Testis (tissue), 2 donors: ENCODE data around the gene PXYLP1.

Source experiments
- POLR2A ChIP-seq: fragments of 450-650 bp; IDR thresholded peaks from one replicate; pipeline ENCODE4 v1.6.1; 2017; ENCODE audit warnings: antibody characterized with exemption, mild to moderate bottlenecking, moderate library complexity
- TF ChIP-seq, protein P1 (sequence below), 3 experiments: fragments of 450-650 bp in 2 of 3; fragments of 200-600 bp in 1 of 3; sonication (generic) in 1 of 3; IDR thresholded peaks; one replicate each; pipeline ENCODE4 v1.5.1; 2016 to 2019; ENCODE audit warnings: antibody characterized with exemption in 3 of 3, mild to moderate bottlenecking in 2 of 3, moderate library complexity in 1 of 3

DNA sequence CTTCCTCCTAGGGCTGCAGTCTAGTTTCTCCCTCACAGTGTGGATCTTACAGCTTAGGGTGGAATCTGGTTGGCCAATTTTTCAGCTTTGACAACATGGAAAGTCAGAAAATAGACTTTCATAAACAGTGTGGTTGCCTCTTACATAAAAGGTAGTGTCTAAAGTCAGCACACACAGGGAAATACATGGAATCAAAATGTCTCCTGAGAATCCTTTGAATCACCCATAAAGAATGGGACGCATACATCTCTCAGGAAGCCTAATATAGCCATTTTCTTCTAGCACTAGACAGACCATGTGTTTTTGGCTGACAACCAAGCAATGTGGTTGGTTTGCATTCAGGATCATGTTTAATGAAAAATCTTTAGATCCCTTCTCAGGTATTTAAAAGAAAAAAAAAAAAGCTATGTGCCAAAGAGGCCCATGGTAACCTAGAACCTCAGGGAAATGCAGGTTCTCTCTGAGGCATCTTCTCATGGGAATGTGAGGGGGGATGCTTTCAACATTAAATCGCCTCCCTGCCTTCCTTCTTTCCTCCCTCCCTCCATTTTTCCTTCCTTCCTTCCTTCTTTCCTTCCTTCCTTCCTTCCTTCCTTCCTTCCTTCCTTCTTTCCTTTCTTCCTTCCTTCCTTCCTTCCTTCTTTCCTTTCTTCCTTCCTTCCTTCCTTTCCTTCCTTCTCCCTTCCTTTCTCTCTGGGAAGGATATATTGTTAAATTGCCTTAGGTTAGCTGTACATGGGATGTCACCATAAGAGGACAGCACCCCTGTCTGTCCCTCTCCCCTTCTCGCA lies 102.4 kb downstream of the PXYLP1 start:
- TF ChIP-seq, protein P1, sequence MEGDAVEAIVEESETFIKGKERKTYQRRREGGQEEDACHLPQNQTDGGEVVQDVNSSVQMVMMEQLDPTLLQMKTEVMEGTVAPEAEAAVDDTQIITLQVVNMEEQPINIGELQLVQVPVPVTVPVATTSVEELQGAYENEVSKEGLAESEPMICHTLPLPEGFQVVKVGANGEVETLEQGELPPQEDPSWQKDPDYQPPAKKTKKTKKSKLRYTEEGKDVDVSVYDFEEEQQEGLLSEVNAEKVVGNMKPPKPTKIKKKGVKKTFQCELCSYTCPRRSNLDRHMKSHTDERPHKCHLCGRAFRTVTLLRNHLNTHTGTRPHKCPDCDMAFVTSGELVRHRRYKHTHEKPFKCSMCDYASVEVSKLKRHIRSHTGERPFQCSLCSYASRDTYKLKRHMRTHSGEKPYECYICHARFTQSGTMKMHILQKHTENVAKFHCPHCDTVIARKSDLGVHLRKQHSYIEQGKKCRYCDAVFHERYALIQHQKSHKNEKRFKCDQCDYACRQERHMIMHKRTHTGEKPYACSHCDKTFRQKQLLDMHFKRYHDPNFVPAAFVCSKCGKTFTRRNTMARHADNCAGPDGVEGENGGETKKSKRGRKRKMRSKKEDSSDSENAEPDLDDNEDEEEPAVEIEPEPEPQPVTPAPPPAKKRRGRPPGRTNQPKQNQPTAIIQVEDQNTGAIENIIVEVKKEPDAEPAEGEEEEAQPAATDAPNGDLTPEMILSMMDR (IDR thresholded peaks at IDR 0.05) = no peak
- no peak for TF ChIP-seq POLR2A
